Left ventricle myocardium inferior (tissue), 1 donor: ENCODE data around the gene F11R. TPM values are rescaled to one million over a fixed set of nuclear protein-coding genes. Genes with fewer than 3 reads are reported as not detected.
"Not testable (repeated sequence)": the region's sequence is repeated elsewhere in the genome, so short reads cannot be mapped to it uniquely, and the experiment has no call there.

Source experiments
- DNase-seq: peaks from one replicate; pipeline ENCODE4 v3.0.0-alpha.2; 2020
- H3K27ac ChIP-seq: fragments of 200-600 bp; replicated peaks from 2 replicates; pipeline ENCODE4 v1.8.0; 2021
- H3K27me3 ChIP-seq: fragments of 200-600 bp; 2 replicates; pipeline ENCODE4 v1.8.0; 2021; ENCODE audit warnings: low read depth
- H3K36me3 ChIP-seq: fragments of 200-600 bp; 2 replicates; pipeline ENCODE4 v1.8.0; 2021
- H3K4me1 ChIP-seq: fragments of 200-600 bp; 2 replicates; pipeline ENCODE4 v1.8.0; 2021
- H3K4me3 ChIP-seq: fragments of 200-600 bp; 2 replicates; pipeline ENCODE4 v1.8.0; 2021; ENCODE audit warnings: mild to moderate bottlenecking, moderate library complexity
- H3K9me3 ChIP-seq: fragments of 200-600 bp; replicated peaks from 2 replicates; pipeline ENCODE4 v1.8.0; 2021
- CTCF ChIP-seq: fragments of 200-600 bp; IDR thresholded peaks from 2 replicates; pipeline ENCODE4 v1.8.0; 2021; ENCODE audit warnings: antibody characterized with exemption, mild to moderate bottlenecking, borderline replicate concordance
- intact Hi-C: fragments of 100-400 bp; cut with micrococcal nuclease; formaldehyde crosslinking; loops from one replicate; pipeline ENCODE4 v1.11.0; 2022
- total RNA-seq: library from RNA; stranded (reverse); fragmentation: NEBNext Ultra II Directional; extraction: Animal tissue kit (Norgen Biotek cat#: 25700); gene quantifications from one replicate; pipeline ENCODE4 v1.2.1, GENCODE V29; 2021
- donor health status: DM: no; HTN: yes; CAD: no; lungs with severe emphysema.

The F11R gene
- total RNA-seq, 1 donor from 2014 or later: 8.3 TPM

DNA sequence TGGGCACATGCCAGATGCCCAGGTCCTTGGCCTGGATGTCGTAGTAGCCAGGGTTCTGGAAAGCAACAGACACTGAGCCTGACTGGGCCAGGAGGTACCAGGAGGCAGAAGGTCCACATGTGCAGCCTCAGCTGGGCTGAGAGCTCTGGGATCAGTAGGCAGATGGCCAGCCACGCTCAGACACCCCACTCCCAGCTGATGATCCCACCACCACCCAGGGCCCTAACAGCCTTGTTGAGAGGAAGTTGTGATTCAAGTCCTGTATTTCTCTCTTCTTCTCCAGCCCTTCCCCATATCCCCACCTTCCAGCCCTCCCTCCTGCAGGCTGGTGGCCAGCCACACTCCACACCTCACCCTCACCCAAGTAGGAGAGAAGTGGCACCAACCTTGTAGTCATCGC lies 70.3 kb downstream of the F11R start:
- no peak overlapping the region for H3K4me3 ChIP-seq
- no peak for DNase-seq
- no peaks in the 10 kb centered on the region for H3K36me3 ChIP-seq
- H3K4me1 ChIP-seq: peaks cover 33% of the 10 kb centered on the region
- no peak overlapping the region for H3K27ac ChIP-seq
- TF ChIP-seq CTCF: no peak
- no peaks in the 10 kb centered on the region for H3K9me3 ChIP-seq
- intact Hi-C loops: loop anchor here (10.0 kb wide), 2 partner anchors 116 to 226 kb away; no protein-coding TSS in a partner anchor
- peaks cover 12% of the 10 kb centered on the region for H3K27me3 ChIP-seq

DNA sequence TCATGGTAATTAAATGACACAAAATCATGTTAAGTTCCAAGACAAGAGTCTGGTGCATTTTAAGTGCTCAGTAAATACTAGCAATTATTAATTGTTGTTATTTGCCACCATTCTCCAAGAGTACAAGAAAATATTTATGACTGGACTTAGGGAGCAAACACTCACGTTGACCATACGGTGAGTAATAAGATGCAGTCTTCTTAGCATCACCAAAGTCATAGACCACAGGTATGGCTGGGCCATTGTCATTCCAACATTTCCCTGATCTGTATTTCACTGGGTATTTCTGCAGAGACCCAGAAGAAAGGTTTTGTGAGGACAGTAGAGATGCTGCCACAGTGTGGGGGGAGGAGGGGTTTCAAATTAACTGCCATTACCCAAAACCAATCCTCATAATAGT lies 71.1 kb downstream of the F11R start:
- Histone ChIP-seq H3K4me1 (peaks cover 33% of the 10 kb centered on the region), H3K36me3 (no peaks in the 10 kb centered on the region), H3K27ac (no peak overlapping the region), H3K27me3 (peaks cover 20% of the 10 kb centered on the region), H3K4me3 (no peak overlapping the region), H3K9me3 (no peaks in the 10 kb centered on the region)
- DNase-seq: no peak
- TF ChIP-seq CTCF: no peak
- intact Hi-C loops: loop anchor here (10.0 kb wide), 2 partner anchors 115 to 225 kb away; no protein-coding TSS in a partner anchor

GRCh38 chr1:160949216-160949880 lies 71.6 kb downstream of the F11R start:
- Histone ChIP-seq H3K27me3 (peaks cover 25% of the 10 kb centered on the region), H3K4me1 (peaks cover 33% of the 10 kb centered on the region)
- H3K4me3 ChIP-seq, H3K36me3 ChIP-seq, intact Hi-C loops, H3K9me3 ChIP-seq, DNase-seq, H3K27ac ChIP-seq: not testable (repeated sequence)

GRCh38 chr1:160947174-160947759 lies 73.7 kb downstream of the F11R start:
- DNase-seq, H3K4me3 ChIP-seq, intact Hi-C loops, H3K9me3 ChIP-seq, H3K36me3 ChIP-seq, H3K27ac ChIP-seq: not testable (repeated sequence)
- H3K4me1 ChIP-seq: peaks cover 33% of the 10 kb centered on the region
- peaks cover 39% of the 10 kb centered on the region for H3K27me3 ChIP-seq

DNA sequence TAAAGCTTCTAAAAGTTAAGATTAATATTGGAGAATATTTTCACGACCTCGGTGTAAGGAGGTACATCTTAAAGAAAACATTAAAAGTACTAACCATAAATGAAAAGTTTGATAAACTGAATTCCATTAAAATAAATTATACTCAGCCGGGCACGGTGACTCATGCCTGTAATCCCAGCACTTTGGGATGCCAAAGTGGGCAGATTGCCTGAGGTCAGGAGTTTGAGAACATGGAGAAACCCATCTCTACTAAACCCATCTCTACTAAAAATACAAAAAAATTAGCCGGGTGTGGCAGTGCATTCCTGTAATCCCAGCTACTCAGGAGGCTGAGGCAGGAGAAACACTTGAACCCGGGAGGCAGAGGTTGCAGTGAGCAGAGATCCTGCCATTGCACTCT lies 75.1 kb downstream of the F11R start:
- Histone ChIP-seq H3K27me3 (peaks cover 50% of the 10 kb centered on the region), H3K4me1 (peaks cover 26% of the 10 kb centered on the region)
- H3K36me3 ChIP-seq, H3K27ac ChIP-seq, DNase-seq, H3K9me3 ChIP-seq, intact Hi-C loops, H3K4me3 ChIP-seq: not testable (repeated sequence)

Other genes with a start within 250 kb of the F11R start
- not detected for gene LY9, start 225.0 kb downstream of the F11R start, total RNA-seq
- 0.14 TPM for gene CD244, start 158.3 kb downstream of the F11R start, total RNA-seq
- 1.0 TPM for gene ITLN1, start 136.0 kb downstream of the F11R start, total RNA-seq
- gene ITLN2, start 66.3 kb downstream of the F11R start, total RNA-seq: 0.19 TPM
- 13.4 TPM for gene TSTD1, start 17.8 kb upstream of the F11R start, total RNA-seq
- 31.7 TPM for gene USF1, start 24.8 kb upstream of the F11R start, total RNA-seq
- gene ARHGAP30, start 48.7 kb upstream of the F11R start, total RNA-seq: 2.4 TPM
- gene NECTIN4, start 68.4 kb upstream of the F11R start, total RNA-seq: not detected
- 9.1 TPM for gene KLHDC9, start 77.2 kb upstream of the F11R start, total RNA-seq
- gene PFDN2, start 96.9 kb upstream of the F11R start, total RNA-seq: 62.5 TPM
- 31.9 TPM for gene NIT1, start 97.0 kb upstream of the F11R start, total RNA-seq
- gene DEDD, start 111.5 kb upstream of the F11R start, total RNA-seq: 25.2 TPM
- gene UFC1, start 132.8 kb upstream of the F11R start, total RNA-seq: 76.4 TPM
- gene USP21, start 138.3 kb upstream of the F11R start, total RNA-seq: 20.0 TPM
- 15.2 TPM for gene PPOX, start 145.3 kb upstream of the F11R start, total RNA-seq
- gene B4GALT3, start 156.4 kb upstream of the F11R start, total RNA-seq: 23.2 TPM
- 14.1 TPM for gene ADAMTS4, start 177.9 kb upstream of the F11R start, total RNA-seq
- gene NDUFS2, start 181.2 kb upstream of the F11R start, total RNA-seq: 302 TPM
- gene FCER1G, start 194.1 kb upstream of the F11R start, total RNA-seq: 22.0 TPM
- gene APOA2, start 202.5 kb upstream of the F11R start, total RNA-seq: not detected
- gene TOMM40L, start 204.9 kb upstream of the F11R start, total RNA-seq: 39.3 TPM
- not detected for gene NR1I3, start 217.1 kb upstream of the F11R start, total RNA-seq
- not detected for gene PCP4L1, start 237.6 kb upstream of the F11R start, total RNA-seq